Right ventricle myocardium inferior (tissue), 1 donor: ENCODE measurements around the gene NCR3LG1. TPM values are rescaled to one million over a fixed set of nuclear protein-coding genes. Genes with fewer than 3 reads are reported as not detected.
"Not testable (repeated sequence)": the region's sequence is repeated elsewhere in the genome, so short reads cannot be mapped to it uniquely, and the experiment has no call there.

Source experiments
- ATAC-seq: fragments of 200-7000 bp; cut with Tn5 transposase; one replicate; pipeline ENCODE4 v1.9.1; 2020; ENCODE audit warnings: mild to moderate bottlenecking, moderate library complexity
- DNase-seq: peaks from one replicate; pipeline ENCODE4 v3.0.0; 2021; ENCODE audit errors: missing footprints
- intact Hi-C: fragments of 100-400 bp; cut with DNase I; formaldehyde crosslinking; loops from one replicate; pipeline ENCODE4 v1.11.0; 2022
- total RNA-seq: library from RNA; stranded (reverse); fragmentation: NEBNext Ultra II Directional; extraction: Animal tissue kit (Norgen Biotek cat#: 25700); gene quantifications from one replicate; pipeline ENCODE4 v1.2.1, GENCODE V29; 2021
- donor health status: DM: no; HTN: yes; CAD: no; lungs with severe emphysema.

NCR3LG1 gene
- total RNA-seq, 1 donor from 2014 or later: 0.73 TPM

- DNase-seq: no peak
- intact Hi-C loops: no loop called here
- no peak for ATAC-seq
Observed at GRCh38 chr11:17423533-17424310, 72.1 kb downstream of the NCR3LG1 start.

DNA sequence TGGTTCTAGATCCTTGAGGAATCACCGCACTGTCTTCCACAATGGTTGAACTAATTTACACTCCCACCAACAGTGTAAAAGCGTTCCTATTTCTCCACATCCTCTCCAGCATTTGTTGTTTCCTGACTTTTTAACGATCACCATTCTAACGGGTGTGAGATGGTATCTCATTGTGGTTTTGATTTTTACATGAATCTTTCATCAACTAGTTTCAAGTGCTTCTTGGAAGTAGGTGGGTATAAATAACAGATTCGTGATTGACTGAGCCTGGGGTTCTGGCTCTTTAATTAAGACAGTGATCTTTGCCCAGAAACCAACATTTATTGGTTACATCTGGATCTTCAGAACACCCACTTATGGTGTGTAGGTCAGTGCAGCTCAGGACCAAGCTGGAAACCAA, 74.6 kb downstream of the NCR3LG1 start:
- ATAC-seq, DNase-seq, intact Hi-C loops: not testable (repeated sequence)

Other genes starting within 250 kb of the NCR3LG1 start
- gene PIK3C2A, start 143.8 kb upstream of the NCR3LG1 start, total RNA-seq: 29.9 TPM
- 111 TPM for gene NUCB2, start 75.1 kb upstream of the NCR3LG1 start, total RNA-seq
- gene KCNJ11, start 36.9 kb downstream of the NCR3LG1 start, total RNA-seq: 23.5 TPM
- 1.1 TPM for gene ABCC8, start 125.0 kb downstream of the NCR3LG1 start, total RNA-seq
- not detected for gene USH1C, start 192.6 kb downstream of the NCR3LG1 start, total RNA-seq
- not detected for gene OTOG, start 195.5 kb downstream of the NCR3LG1 start, total RNA-seq